HUES64 (cell line): ENCODE data around the gene PTPRU.
"Not testable (repeated sequence)": the region's sequence is repeated elsewhere in the genome, so short reads cannot be mapped to it uniquely, and the experiment has no call there.

Source experiments
- H3K27ac ChIP-seq: 2 replicates; pipeline ENCODE4 v1.7.0; 2013; ENCODE audit warnings: low read depth, low read length, inconsistent platforms
- H3K27me3 ChIP-seq: 2 replicates; pipeline ENCODE4 v1.6.1; 2013; ENCODE audit warnings: mild to moderate bottlenecking, low read length; ENCODE audit not compliant: insufficient read depth
- H3K36me3 ChIP-seq: 2 replicates; pipeline ENCODE4 v1.6.1; 2013; ENCODE audit warnings: mild to moderate bottlenecking, low read length; ENCODE audit not compliant: insufficient read depth
- H3K4me1 ChIP-seq: 2 replicates; pipeline ENCODE4 v1.6.1; 2013; ENCODE audit warnings: mild to moderate bottlenecking, low read length, moderate library complexity; ENCODE audit not compliant: insufficient read depth
- H3K4me3 ChIP-seq: 2 replicates; pipeline ENCODE4 v1.5.1; 2013; ENCODE audit warnings: mild to moderate bottlenecking, low read length, moderate library complexity
- H3K9ac ChIP-seq: 2 replicates; pipeline ENCODE4 v1.6.1; 2013; ENCODE audit warnings: mild to moderate bottlenecking, low read depth, low read length
- H3K9me3 ChIP-seq: 2 replicates; pipeline ENCODE4 v1.6.1; 2013; ENCODE audit warnings: low read depth, low read length; ENCODE audit not compliant: insufficient read depth
- WGBS: fragments of 150-250, 120-280 bp; methylation state at CpG from one replicate; pipeline ENCODE4 v1.1.7; 2013; ENCODE audit warnings: missing lambda C conversion rate; 5-methylcytosine and 5-hydroxymethylcytosine counted together

PTPRU gene

GRCh38 chr1:29292344-29292743 is 56.0 kb downstream of the PTPRU start:
- H3K4me3 ChIP-seq: no peak overlapping the region
- peaks cover 8% of the 10 kb centered on the region for H3K36me3 ChIP-seq
- H3K4me1 ChIP-seq: no peaks in the 10 kb centered on the region
- H3K9me3 ChIP-seq: no peaks in the 10 kb centered on the region
- no peak overlapping the region for H3K27ac ChIP-seq
- H3K9ac ChIP-seq: no peak overlapping the region
- WGBS: 94% methylated on average over 3 of the region's 3 CpGs
- H3K27me3 ChIP-seq: no peaks in the 10 kb centered on the region

GRCh38 chr1:29297450-29297849 is 61.1 kb downstream of the PTPRU start:
- Histone ChIP-seq H3K27me3 (no peaks in the 10 kb centered on the region), H3K4me1 (no peaks in the 10 kb centered on the region), H3K36me3 (peaks cover 20% of the 10 kb centered on the region), H3K9ac (no peak overlapping the region), H3K9me3 (no peaks in the 10 kb centered on the region), H3K27ac (no peak overlapping the region), H3K4me3 (no peak overlapping the region)
- 85% methylated on average over 5 of the region's 5 CpGs for WGBS

- 73% methylated on average over 4 of the region's 4 CpGs for WGBS
- Histone ChIP-seq H3K9ac (no peak overlapping the region), H3K27ac (no peak overlapping the region), H3K9me3 (no peaks in the 10 kb centered on the region), H3K27me3 (no peaks in the 10 kb centered on the region), H3K36me3 (peaks cover 20% of the 10 kb centered on the region), H3K4me1 (no peaks in the 10 kb centered on the region), H3K4me3 (no peak overlapping the region)
Observed at GRCh38 chr1:29298246-29298645, 61.9 kb downstream of the PTPRU start.

- Histone ChIP-seq H3K4me3 (no peak overlapping the region), H3K9ac (no peak overlapping the region), H3K9me3 (no peaks in the 10 kb centered on the region), H3K36me3 (peaks cover 18% of the 10 kb centered on the region), H3K27ac (no peak overlapping the region), H3K4me1 (no peaks in the 10 kb centered on the region), H3K27me3 (no peaks in the 10 kb centered on the region)
- WGBS: 95% methylated on average over 4 of the region's 4 CpGs
Observed at GRCh38 chr1:29299446-29299845, 63.1 kb downstream of the PTPRU start.

- H3K9me3 ChIP-seq, H3K27ac ChIP-seq, H3K4me1 ChIP-seq, H3K9ac ChIP-seq, H3K4me3 ChIP-seq, H3K27me3 ChIP-seq: not testable (repeated sequence)
- H3K36me3 ChIP-seq: peaks cover 17% of the 10 kb centered on the region
- WGBS: 97% methylated on average over 6 of the region's 6 CpGs
Observed at GRCh38 chr1:29301732-29302131, 65.4 kb downstream of the PTPRU start.

GRCh38 chr1:29303201-29304024 is 67.1 kb downstream of the PTPRU start:
- H3K27ac ChIP-seq: no peak overlapping the region
- no peak overlapping the region for H3K4me3 ChIP-seq
- 86% methylated on average over 25 of the region's 28 CpGs for WGBS
- H3K9ac ChIP-seq: no peak overlapping the region
- H3K4me1 ChIP-seq: no peaks in the 10 kb centered on the region
- peaks cover 17% of the 10 kb centered on the region for H3K36me3 ChIP-seq
- H3K27me3 ChIP-seq: no peaks in the 10 kb centered on the region
- no peaks in the 10 kb centered on the region for H3K9me3 ChIP-seq

- Histone ChIP-seq H3K36me3 (peaks cover 17% of the 10 kb centered on the region), H3K9me3 (no peaks in the 10 kb centered on the region), H3K4me3 (no peak overlapping the region), H3K27me3 (no peaks in the 10 kb centered on the region), H3K27ac (no peak overlapping the region), H3K9ac (no peak overlapping the region), H3K4me1 (no peaks in the 10 kb centered on the region)
- 89% methylated on average over 8 of the region's 8 CpGs for WGBS
Observed at GRCh38 chr1:29304025-29304684, 67.8 kb downstream of the PTPRU start.

GRCh38 chr1:29305943-29306342 is 69.6 kb downstream of the PTPRU start:
- H3K27me3 ChIP-seq: no peaks in the 10 kb centered on the region
- no peaks in the 10 kb centered on the region for H3K4me1 ChIP-seq
- H3K9ac ChIP-seq: no peak overlapping the region
- no peak overlapping the region for H3K4me3 ChIP-seq
- 79% methylated on average over 7 of the region's 7 CpGs for WGBS
- H3K9me3 ChIP-seq: no peaks in the 10 kb centered on the region
- peaks cover 6% of the 10 kb centered on the region for H3K36me3 ChIP-seq
- H3K27ac ChIP-seq: no peak overlapping the region

GRCh38 chr1:29306471-29307140 is 70.3 kb downstream of the PTPRU start:
- 91% methylated on average over 10 of the region's 10 CpGs for WGBS
- Histone ChIP-seq H3K36me3 (peaks cover 12% of the 10 kb centered on the region), H3K27ac (no peak overlapping the region), H3K9ac (no peak overlapping the region), H3K4me3 (no peak overlapping the region), H3K9me3 (no peaks in the 10 kb centered on the region), H3K4me1 (no peaks in the 10 kb centered on the region), H3K27me3 (no peaks in the 10 kb centered on the region)

- no peak overlapping the region for H3K27ac ChIP-seq
- H3K4me1 ChIP-seq: no peaks in the 10 kb centered on the region
- H3K27me3 ChIP-seq: no peaks in the 10 kb centered on the region
- no peak overlapping the region for H3K9ac ChIP-seq
- WGBS: 80% methylated on average over 6 of the region's 6 CpGs
- no peaks in the 10 kb centered on the region for H3K9me3 ChIP-seq
- H3K4me3 ChIP-seq: no peak overlapping the region
- H3K36me3 ChIP-seq: peaks cover 14% of the 10 kb centered on the region
Observed at GRCh38 chr1:29309075-29309474, 72.8 kb downstream of the PTPRU start.

GRCh38 chr1:29309621-29310020 is 73.3 kb downstream of the PTPRU start:
- no peak overlapping the region for H3K9ac ChIP-seq
- 93% methylated on average over 5 of the region's 5 CpGs for WGBS

More at GRCh38 chr1:29309621-29310020, 73.3 kb downstream of the PTPRU start:
- Histone ChIP-seq H3K27me3 (no peaks in the 10 kb centered on the region), H3K27ac (no peak overlapping the region), H3K4me1 (no peaks in the 10 kb centered on the region), H3K9me3 (no peaks in the 10 kb centered on the region), H3K4me3 (no peak overlapping the region), H3K36me3 (peaks cover 11% of the 10 kb centered on the region)
